HG03097 (cell line): ENCODE measurements around the gene TBP.

Experiments used
- ATAC-seq: cut with Tn5 transposase; IDR thresholded peaks from one replicate; pipeline ENCODE4 v1.9.1; 2021; ENCODE audit not compliant: unreplicated experiment, low FRiP score

Gene TBP

GRCh38 chr6:170533792-170534191 lies 20.4 kb upstream of the TBP start:
- ATAC-seq = no peak

- no peak for ATAC-seq
These were observed 19.2 kb upstream of the TBP start for GRCh38 chr6:170535004-170535403.

- no peak for ATAC-seq
These were observed 17.5 kb upstream of the TBP start for GRCh38 chr6:170536671-170537070.

- ATAC-seq = no peak
These were observed 16.8 kb upstream of the TBP start for GRCh38 chr6:170537329-170537728.

GRCh38 chr6:170542031-170542719 lies 12.0 kb upstream of the TBP start:
- no peak for ATAC-seq

- ATAC-seq = no peak
These were observed 8.8 kb upstream of the TBP start for GRCh38 chr6:170545405-170545804.

- ATAC-seq = peak; percentile 55
These were observed 1.2 kb upstream of the TBP start, which contains the start of gene PSMB1 for GRCh38 chr6:170552765-170553533. Gene PSMB1, minus strand, starts transcription at chr6:170553307. Its CDS starts 65 bp downstream, at chr6:170553242.

GRCh38 chr6:170553534-170554012 lies 596 bp upstream of the TBP start:
- ATAC-seq = peak; percentile 35

- ATAC-seq = no peak
These were observed 598 bp downstream of the TBP start for GRCh38 chr6:170554796-170555137.

- ATAC-seq = no peak
These were observed 1.1 kb downstream of the TBP start for GRCh38 chr6:170555305-170555704.

- ATAC-seq = no peak
These were observed 7.4 kb downstream of the TBP start for GRCh38 chr6:170561555-170561954.

GRCh38 chr6:170564936-170565530 lies 10.9 kb downstream of the TBP start:
- ATAC-seq = no peak

GRCh38 chr6:170572704-170573466 lies 18.7 kb downstream of the TBP start:
- ATAC-seq = no peak

- ATAC-seq = no peak
These were observed 21.1 kb downstream of the TBP start for GRCh38 chr6:170575250-170575649.

GRCh38 chr6:170578909-170579308 lies 24.7 kb downstream of the TBP start:
- ATAC-seq = no peak

GRCh38 chr6:170583756-170584180 lies 29.6 kb downstream of the TBP start:
- no peak for ATAC-seq

- ATAC-seq = peak; percentile 98
These were observed 30.2 kb downstream of the TBP start, which contains the start of gene PDCD2 for GRCh38 chr6:170584181-170584953. Gene PDCD2, minus strand, starts transcription at chr6:170584637. Its CDS starts 56 bp downstream, at chr6:170584581.

- ATAC-seq = peak; percentile 26
These were observed 30.9 kb downstream of the TBP start for GRCh38 chr6:170584954-170585498.

GRCh38 chr6:170590725-170591124 lies 36.6 kb downstream of the TBP start:
- ATAC-seq = no peak

GRCh38 chr6:170596426-170596825 lies 42.3 kb downstream of the TBP start:
- no peak for ATAC-seq
